Measurements from ENCODE around the gene P2RY2. TPM values are rescaled to one million over a fixed set of nuclear protein-coding genes. Genes with fewer than 3 reads are reported as not detected.
A peak's percentile ranks its signal among the peaks of the same experiment; 100 is the strongest.
"Not testable (repeated sequence)": the region's sequence is repeated elsewhere in the genome, so short reads cannot be mapped to it uniquely, and the experiment has no call there.

Gene P2RY2
- total RNA-seq, 2 donors from 2014 or later, result 12.0 to 16.5 TPM

DNA sequence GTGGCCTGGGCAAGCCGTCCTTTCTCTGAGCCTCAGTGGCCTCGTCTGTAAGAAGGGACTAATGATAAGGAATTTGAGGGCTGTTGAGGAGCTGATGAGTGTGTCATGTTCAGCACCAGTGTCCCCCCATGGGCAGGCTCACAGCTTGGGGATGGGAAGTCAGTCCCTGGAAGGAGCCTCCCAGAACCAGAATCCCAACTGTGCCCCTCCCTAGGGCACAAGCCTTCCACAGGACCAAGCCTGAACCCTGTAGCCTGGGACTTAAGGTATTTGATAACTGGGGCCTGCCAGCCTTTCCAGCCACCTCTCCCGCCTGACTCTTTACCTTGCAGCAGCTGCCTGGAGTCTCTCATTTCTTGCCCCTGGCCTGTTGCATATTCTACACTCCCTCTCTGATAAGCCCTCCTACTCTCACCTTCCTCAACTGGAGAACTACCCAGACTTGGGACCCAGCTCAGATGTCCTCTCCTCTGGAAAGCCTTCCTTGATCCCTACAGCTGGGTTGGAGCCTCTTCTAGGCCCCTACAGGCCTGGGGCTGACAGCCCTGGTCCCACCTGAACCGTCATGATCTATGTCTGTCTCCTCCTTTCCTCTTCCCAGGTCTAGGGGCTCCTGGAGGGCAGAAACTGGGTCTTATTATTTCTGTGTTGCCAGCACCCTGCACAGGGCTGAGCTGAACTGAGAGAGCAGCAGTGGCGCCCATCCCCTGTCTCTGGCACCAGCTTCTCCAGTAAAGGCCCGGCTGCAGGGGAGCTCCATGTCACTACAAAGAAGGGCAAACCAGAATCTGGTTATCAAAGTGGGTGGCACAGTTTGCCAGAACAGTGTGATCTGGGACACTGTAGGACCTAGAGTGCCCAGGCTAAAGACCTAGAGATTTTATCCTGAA lies 1.6 kb downstream of the P2RY2 start:
- intact Hi-C loops (cut with DNase I), result no loop called here
- DNase-seq (no peak), ATAC-seq (no peak)

- no peak for DNase-seq
Measured at GRCh38 chr11:73221451-73221850, 3.4 kb downstream of the P2RY2 start.

DNA sequence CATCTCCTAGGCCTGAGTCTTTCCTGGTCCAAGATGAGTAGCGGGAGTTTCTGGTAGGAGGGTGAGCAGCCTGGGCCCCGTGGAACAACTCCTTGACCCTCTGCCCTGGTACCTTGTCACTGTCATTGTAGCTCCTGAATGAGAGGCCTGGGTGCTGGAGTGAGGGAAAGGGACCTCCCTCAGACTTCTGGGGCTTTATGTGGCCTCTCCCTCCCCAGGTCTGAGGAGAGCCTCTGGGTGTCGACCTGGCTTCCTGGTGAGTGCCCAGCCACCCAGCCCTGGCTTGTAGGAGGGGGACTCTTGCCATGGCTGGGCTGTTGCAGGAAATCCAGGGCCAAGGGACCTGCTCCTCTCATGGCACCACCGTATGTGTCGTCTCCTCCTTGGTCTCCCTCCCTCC lies 3.9 kb downstream of the P2RY2 start:
- ATAC-seq, result no peak
- intact Hi-C loops (cut with DNase I), result no loop called here
- DNase-seq, result no peak

More at GRCh38 chr11:73221451-73221850, 3.4 kb downstream of the P2RY2 start:
- ATAC-seq, result no peak
- intact Hi-C loops (cut with DNase I), result no loop called here

- DNase-seq (no peak), ATAC-seq (no peak)
- intact Hi-C loops (cut with DNase I), result no loop called here
Measured at GRCh38 chr11:73223998-73224730, 6.1 kb downstream of the P2RY2 start.

DNA sequence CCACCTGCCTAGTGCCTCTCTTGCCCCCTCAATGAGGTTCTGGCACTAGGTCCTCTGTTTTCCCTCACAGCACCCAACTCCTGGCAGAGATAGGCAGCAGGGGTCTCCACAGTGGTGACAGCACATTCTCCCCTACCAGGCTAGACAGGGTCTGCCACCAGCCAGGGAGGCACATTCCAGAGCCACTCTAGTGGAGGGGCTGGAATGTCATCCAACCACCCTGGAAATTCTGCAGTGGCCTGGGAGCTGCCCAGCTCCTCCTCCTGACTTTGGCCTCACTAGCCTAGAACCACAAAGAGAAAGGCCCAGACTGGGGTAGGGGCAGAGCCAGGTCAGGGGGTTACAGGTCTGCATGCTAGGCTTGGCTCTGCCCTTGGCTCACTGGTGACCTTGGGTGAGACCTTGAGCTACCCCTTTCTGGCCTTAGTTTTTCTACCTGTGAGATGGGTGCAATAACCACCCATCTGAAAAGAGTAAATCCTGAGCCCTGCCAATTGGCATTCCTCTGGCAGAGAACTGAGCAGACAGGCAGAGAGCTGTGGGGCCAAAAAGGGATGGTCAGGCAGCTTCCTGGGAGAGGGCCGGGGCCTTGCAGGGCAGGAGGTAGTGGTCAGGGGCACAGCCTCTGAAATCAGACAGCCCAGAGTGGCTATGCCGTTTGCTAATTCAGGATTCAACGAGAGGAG lies 7.1 kb downstream of the P2RY2 start:
- intact Hi-C loops (cut with DNase I), result no loop called here
- ATAC-seq (no peak), DNase-seq (no peak)

- ATAC-seq (no peak), DNase-seq (no peak)
- intact Hi-C loops (cut with DNase I), result no loop called here
Measured at GRCh38 chr11:73225851-73226250, 7.8 kb downstream of the P2RY2 start.

GRCh38 chr11:73226297-73227006 lies 8.4 kb downstream of the P2RY2 start:
- no peak for ATAC-seq
- no peak for DNase-seq
- intact Hi-C loops (cut with DNase I), result no loop called here

DNA sequence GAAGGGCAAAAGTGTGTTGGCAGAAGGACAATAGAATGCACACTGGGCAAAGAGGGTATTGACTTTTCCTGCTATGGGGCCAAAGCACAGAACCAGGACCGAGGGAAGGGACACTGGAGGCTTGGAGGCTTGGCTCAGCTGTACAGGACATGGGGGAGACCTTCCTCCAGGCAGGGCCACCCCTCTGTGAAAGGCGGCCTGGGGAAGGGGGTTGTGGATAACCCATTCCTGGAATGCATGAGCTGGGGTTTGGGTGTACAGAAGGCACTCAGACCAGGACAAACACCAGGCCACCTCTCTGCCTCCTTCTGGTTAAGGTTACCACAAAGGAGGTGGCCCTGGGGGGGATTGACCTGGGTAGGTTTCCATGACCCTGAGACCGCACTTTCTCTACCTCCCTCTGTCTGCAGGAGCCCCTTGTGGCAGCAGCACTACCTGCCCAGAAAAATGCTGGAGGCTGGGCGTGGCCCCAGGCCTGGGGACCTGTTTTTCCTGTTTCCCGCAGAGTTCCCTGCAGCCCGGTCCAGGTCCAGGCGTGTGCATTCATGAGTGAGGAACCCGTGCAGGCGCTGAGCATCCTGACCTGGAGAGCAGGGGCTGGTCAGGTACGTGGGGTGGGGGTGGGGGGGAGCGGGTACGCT lies 9.6 kb downstream of the P2RY2 start:
- intact Hi-C loops (cut with DNase I), result no loop called here
- ATAC-seq (no peak), DNase-seq (no peak)

DNA sequence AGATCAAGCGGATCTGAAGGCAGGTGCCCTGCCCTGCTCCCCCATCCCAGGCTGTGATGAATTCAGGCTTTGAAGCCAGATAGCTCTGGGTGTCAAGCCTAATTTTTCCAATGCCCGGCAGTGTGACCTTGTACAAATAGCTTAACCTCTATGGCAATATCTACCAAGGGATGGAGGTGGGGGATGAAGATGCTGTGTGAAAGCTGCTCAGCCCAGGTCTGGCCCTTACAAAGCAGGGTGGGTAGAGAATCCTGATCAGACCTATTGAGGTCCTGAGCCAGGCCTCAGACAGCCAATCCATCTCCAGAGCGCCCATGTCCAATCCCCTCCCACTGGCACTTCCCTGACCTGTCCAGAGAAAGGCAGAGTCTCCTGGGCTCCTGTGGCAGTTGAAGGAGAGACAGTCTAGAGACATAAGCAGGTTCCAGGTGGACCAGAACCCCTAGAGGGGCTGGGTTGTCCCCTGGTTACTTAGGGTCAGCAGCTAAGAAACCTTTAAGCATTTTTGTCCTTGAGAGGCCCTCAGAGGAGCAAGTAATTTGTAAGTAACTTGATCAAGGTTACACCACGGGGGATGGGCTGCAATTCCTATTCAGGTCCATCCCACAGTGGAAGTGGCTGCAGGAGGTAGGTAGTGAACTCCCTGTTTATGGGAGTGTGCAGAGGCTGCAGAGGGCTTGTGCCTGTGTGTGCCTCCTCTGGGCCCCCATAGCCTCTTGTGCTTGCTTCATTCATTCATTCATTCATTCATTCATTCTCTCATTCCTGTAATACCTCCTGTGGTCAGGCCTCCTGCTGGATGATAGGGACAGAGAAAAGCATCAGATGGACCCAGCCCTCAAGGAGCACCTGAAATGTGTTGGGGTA lies 10.4 kb downstream of the P2RY2 start:
- no peak for DNase-seq
- ATAC-seq, result no peak
- intact Hi-C loops (cut with DNase I), result no loop called here

- ATAC-seq (peak in 1 of 2 donors; percentile 58), DNase-seq (no peak)
- intact Hi-C loops (cut with DNase I), result no loop called here
Measured at GRCh38 chr11:73229321-73229895, 11.3 kb downstream of the P2RY2 start.

DNA sequence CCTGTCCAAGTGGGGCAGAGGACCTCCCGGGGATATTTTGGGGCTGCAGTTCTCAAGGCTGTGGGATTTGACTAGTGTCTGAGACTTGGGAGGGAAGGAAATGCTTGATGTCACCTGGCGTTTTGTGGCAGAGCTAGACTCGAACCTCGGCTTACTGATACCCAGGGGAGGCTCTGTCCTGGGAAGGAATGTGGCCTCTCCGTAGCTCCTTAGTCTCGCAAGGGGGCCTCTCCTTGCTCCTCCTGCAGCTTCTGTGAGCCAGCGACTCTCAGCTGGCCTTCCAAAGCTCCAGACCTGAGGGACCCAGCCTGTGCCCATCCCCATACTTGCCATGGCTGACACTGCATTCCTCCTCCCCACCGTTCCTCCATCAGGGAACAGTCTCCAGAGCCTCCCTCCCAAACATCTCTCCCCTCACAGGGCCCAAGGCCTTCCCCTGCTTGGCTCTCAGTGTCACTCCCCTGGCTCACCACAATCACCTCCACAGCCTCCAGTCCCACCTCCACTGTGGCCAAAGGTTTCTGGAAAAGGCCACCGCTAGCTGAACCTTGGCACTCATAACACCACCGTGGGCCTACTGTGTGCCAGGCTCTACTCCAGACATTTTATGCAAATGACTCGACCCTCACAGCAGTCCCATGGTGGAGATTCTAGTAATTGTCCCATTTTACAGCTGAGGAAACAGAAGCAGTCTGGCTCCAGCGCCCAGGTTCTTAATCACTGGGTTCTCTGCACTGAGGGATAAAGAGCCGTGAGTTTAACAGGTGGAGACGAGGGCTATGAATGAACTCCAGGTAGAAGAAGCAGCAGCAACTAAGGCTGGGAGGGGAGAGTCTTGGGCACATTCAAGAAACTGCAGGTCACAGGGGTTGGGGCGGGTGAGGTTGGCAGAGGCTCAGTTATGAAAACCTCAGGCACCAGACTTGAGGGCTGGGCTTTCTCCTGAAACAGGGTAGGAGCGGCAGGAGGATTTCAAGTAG lies 12.1 kb downstream of the P2RY2 start:
- no peak for ATAC-seq
- no peak for DNase-seq
- intact Hi-C loops (cut with DNase I), result no loop called here

DNA sequence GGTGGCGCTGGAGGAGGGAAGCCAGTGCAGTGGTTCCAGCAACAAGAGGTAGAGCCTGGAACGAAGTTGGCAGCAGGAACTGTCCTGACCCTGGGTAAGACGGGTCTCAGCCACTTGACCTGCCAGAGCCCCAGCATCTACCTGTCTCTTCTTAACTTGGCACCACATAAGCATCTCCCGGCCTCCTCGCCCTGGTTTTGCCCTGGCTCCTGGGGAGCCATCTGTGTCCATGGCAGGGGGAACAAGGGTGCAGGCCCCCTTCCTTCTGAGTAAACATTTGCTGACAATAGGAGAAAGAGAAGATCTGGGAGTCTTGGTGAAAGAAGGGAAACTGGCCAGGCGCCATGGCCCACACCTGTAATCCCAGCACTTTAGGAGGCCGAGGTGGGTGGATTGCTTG lies 12.8 kb downstream of the P2RY2 start:
- intact Hi-C loops (cut with DNase I), result no loop called here
- no peak for DNase-seq
- no peak for ATAC-seq

- intact Hi-C loops (cut with DNase I), result not testable (repeated sequence)
Measured at GRCh38 chr11:73232487-73232886, 14.4 kb downstream of the P2RY2 start.

GRCh38 chr11:73233211-73233610 lies 15.1 kb downstream of the P2RY2 start:
- ATAC-seq, result no peak
- DNase-seq, result no peak
- intact Hi-C loops (cut with DNase I), result no loop called here

More at GRCh38 chr11:73232487-73232886, 14.4 kb downstream of the P2RY2 start:
- DNase-seq, ATAC-seq: not testable (repeated sequence)

- DNase-seq, result no peak
- no peak for ATAC-seq
- intact Hi-C loops (cut with DNase I), result no loop called here
Measured at GRCh38 chr11:73233692-73234470, 15.8 kb downstream of the P2RY2 start.

Measured in left cardiac atrium (tissue), 4 donors.